Gastrocnemius medialis (tissue), 4 donors: ENCODE measurements around the gene TTC23.

ENCODE experiments used
- POLR2A ChIP-seq, 2 donors: fragments of 450-650 bp; IDR thresholded peaks; one replicate each; pipeline ENCODE4 v1.6.1; 2017; ENCODE audit warnings: antibody characterized with exemption in 2 of 2, mild to moderate bottlenecking in 2 of 2, moderate library complexity in 2 of 2
- TF ChIP-seq, protein P1 (sequence below), 5 experiments: fragments of 450-650 bp in 3 of 5; fragments of 200-600 bp in 2 of 5; sonication (generic) in 2 of 5; IDR thresholded peaks in 4 of 5; conservative IDR thresholded peaks in 1 of 5; 1 replicate in 4 of 5; 2 replicates in 1 of 5; pipeline ENCODE4 v1.5.1; 2016 to 2019; ENCODE audit warnings: antibody characterized with exemption in 5 of 5, mild to moderate bottlenecking in 3 of 5, moderate library complexity in 3 of 5

- no peak for TF ChIP-seq POLR2A (IDR thresholded peaks at IDR 0.05)
- TF ChIP-seq, protein P1, sequence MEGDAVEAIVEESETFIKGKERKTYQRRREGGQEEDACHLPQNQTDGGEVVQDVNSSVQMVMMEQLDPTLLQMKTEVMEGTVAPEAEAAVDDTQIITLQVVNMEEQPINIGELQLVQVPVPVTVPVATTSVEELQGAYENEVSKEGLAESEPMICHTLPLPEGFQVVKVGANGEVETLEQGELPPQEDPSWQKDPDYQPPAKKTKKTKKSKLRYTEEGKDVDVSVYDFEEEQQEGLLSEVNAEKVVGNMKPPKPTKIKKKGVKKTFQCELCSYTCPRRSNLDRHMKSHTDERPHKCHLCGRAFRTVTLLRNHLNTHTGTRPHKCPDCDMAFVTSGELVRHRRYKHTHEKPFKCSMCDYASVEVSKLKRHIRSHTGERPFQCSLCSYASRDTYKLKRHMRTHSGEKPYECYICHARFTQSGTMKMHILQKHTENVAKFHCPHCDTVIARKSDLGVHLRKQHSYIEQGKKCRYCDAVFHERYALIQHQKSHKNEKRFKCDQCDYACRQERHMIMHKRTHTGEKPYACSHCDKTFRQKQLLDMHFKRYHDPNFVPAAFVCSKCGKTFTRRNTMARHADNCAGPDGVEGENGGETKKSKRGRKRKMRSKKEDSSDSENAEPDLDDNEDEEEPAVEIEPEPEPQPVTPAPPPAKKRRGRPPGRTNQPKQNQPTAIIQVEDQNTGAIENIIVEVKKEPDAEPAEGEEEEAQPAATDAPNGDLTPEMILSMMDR (IDR thresholded peaks at IDR 0.05 in 4 of 5, conservative IDR thresholded peaks at IDR 0.05 in 1 of 5), result no peak
Measured at GRCh38 chr15:99207672-99208071, 41.7 kb downstream of the TTC23 start.
